CD4-positive, alpha-beta T cell treated with Interleukin-4 for 1 hour (primary cell): Measurements from ENCODE around the gene PSMD4.
A peak's percentile ranks its signal among the peaks of the same experiment; 100 is the strongest.

Experiments
- DNase-seq, 2 donors: peaks; one replicate each; pipeline ENCODE4 v3.0.0-alpha.2; 2020 to 2022

Gene PSMD4

GRCh38 chr1:151311011-151311410 is 56.5 kb downstream of the PSMD4 start:
- no peak for DNase-seq

- peak; percentile 33 to 81 for DNase-seq
These were observed 57.2 kb downstream of the PSMD4 start for GRCh38 chr1:151311589-151312331.

- DNase-seq = no peak
These were observed 57.9 kb downstream of the PSMD4 start for GRCh38 chr1:151312411-151312810.

- no peak for DNase-seq
These were observed 58.3 kb downstream of the PSMD4 start for GRCh38 chr1:151312826-151313225.

- no peak for DNase-seq
These were observed 59.0 kb downstream of the PSMD4 start for GRCh38 chr1:151313501-151313900.

GRCh38 chr1:151314137-151314875 is 59.8 kb downstream of the PSMD4 start:
- DNase-seq = no peak

- no peak for DNase-seq
These were observed 61.2 kb downstream of the PSMD4 start for GRCh38 chr1:151315565-151316235.
